HG03060 (cell line): Measurements from ENCODE around the gene SLC24A3.

ENCODE experiments used
- ATAC-seq: cut with Tn5 transposase; IDR thresholded peaks from one replicate; pipeline ENCODE4 v1.9.1; 2021; ENCODE audit warnings: low read depth, moderate number of reproducible peaks; ENCODE audit not compliant: unreplicated experiment

The SLC24A3 gene

GRCh38 chr20:19415786-19416185, 203.3 kb downstream of the SLC24A3 start:
- ATAC-seq, result no peak

- no peak for ATAC-seq
These were observed 204.2 kb downstream of the SLC24A3 start for GRCh38 chr20:19416627-19417026.

DNA sequence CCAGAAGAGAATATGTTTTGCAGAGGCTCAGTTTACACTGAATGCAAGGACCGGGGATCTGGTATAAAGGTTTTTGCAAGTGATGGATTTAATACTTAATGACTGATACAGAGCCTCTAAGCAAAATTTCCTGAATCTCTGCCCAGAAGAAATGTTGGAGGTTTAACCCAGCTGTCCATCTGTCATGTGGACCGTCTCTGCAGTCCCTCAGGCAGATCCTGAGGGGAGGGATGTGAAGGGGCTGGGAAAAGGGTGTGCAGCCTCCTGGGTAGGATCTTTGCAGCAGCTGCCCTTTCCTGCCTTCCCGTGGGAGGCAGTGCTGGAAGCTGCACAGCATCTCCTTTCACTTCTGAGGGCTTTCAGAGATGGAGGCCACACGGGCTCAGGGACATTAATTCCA, 207.0 kb downstream of the SLC24A3 start:
- no peak for ATAC-seq

DNA sequence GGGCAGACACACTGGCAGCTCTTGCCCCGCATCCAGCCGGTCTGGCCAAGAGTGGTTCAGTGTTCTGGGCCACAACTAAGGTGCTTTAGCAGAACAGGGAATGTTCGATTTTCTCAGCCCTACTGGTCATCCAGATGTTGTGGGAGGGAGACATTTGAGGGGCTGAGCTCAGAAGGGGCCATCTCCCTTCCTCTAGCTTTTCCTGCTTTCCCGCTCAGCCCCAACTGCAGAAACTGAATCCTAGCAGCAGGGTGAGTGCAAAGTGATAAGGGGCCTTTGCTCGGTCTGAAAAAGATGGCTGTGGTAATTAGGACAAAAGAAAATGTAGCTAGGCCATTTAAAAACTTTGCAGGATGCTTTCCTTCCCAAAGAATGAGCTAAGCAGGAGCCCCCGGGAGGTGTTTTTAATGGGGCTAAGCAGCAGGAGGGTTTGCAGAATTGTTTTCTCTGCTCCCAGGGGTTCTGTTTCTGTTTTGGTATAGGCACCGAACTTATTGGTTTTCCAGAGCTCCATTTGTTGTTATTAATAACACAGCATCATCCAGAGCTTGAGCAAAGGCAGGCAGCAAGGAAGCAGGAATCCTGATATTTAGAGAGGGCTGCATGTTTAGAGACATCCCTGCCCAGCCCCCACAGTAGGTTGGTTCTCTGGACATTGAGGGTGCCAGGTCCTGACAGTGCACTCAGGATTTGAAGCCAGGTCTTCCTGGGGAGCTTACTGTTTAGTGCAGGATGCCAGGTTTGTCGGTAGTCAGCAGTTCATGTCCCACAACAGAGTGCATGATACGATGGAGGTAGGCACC, 210.9 kb downstream of the SLC24A3 start:
- no peak for ATAC-seq

DNA sequence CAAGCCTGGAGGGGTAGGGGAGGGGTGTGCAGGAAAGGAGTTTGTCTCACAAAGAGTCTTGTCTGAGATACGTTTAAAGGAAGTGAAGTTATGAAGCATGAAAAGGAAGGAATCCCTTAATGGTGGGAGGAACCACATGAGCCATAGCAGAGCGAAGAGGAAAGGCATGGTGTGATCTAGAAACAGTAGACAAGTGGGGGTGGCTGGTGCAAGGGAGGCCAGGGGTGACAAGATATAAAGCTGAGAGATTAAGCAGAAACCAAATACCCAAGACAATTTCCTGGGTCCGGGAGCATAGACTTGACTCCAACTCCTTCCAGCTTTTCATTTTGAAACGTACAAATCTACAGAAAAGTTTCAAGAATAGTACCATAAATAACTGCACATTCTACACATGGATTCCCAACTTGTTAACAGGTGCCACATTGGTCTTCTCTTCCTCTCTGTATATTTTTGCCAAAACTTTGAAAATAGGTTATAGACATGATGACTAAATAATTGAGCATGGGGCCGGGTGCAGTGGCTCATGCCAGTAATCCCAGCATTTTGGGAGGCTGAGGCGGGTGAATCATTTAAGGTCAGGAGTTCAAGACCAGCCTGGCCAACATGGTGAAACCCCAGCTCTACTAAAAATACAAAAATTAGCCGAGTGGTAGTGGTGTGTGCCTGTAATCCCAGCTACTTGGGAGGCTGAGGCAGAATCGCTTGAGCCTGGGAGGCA, 211.6 kb downstream of the SLC24A3 start:
- ATAC-seq, result no peak

DNA sequence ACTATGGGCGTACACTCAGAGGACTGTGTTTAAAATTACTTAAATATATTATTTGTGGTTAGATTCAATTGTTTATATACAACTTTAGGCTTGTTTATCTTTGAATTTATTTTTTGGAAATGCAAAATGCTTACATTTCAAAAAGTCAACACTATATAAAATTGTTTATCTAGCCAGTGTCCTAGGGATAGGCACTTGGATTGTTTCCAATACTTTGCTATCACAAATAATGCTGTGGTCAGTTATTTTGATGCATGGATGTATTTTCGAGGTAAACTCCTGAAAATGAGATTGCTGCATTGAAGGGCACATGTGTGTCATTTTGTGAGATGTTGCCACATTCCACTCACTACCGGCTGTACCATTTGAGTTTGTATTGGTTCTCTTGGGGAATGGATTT, 213.9 kb downstream of the SLC24A3 start:
- no peak for ATAC-seq

GRCh38 chr20:19427480-19427879, 215.0 kb downstream of the SLC24A3 start:
- no peak for ATAC-seq

DNA sequence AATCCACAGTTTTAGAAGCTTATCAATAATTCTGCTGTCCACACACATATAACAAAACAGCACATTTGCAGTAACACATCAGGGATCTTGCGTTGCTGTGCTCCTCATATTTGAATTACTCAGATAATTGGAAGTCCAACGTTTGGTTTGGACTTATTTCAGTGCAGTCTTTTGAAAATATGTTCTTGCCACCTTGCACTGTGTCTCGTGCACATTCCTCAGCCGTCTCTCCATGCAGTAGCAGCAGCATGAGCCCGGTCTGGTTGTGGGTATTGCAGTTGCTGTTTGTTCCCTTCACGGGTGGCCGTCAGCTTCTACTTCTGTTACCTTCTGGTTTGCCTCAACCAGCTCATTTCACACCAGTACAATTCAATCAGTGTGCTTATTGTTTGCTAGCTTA, 215.5 kb downstream of the SLC24A3 start:
- no peak for ATAC-seq

- no peak for ATAC-seq
These were observed 215.9 kb downstream of the SLC24A3 start for GRCh38 chr20:19428324-19428723.

DNA sequence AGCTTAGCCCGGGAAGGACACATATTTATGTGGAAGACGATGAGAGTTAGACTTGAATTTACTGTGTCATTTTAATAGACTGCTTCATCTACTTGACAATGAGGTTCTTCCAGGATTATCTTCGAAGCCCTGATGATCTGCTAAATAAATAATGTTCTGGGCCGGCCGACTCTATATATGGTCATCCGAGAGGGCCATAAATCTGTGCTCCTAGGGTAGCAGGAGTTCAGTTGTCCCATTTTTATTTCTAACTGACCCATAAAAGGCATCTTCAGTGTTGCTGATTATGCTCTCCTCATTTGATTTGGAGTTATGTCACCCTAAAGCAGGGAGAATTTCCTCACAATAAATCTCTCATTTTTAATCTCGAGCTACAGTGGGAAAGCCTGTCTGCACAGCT, 217.1 kb downstream of the SLC24A3 start:
- ATAC-seq, result no peak

- no peak for ATAC-seq
These were observed 218.3 kb downstream of the SLC24A3 start for GRCh38 chr20:19430641-19431315.

DNA sequence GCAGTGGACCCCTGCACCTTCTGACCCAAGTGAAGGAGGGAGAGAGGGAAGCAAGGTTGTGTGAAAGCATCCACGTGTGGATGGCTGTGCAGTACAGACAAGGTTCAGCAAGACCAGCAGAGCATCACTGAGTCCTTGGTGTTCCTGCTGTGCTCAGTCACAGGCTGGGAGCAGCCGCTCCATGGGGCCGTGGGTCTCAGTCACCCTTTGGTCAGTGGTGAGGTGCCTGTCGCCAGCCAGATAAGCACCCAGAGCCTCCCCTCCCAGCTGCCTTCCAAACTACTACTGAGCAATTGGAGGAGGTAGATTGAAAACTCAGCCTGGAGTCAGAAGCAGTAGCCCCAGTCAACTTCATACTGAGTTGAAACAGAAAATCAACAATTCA, 218.9 kb downstream of the SLC24A3 start:
- ATAC-seq, result no peak

- ATAC-seq, result no peak
These were observed 219.5 kb downstream of the SLC24A3 start for GRCh38 chr20:19431906-19432305.

DNA sequence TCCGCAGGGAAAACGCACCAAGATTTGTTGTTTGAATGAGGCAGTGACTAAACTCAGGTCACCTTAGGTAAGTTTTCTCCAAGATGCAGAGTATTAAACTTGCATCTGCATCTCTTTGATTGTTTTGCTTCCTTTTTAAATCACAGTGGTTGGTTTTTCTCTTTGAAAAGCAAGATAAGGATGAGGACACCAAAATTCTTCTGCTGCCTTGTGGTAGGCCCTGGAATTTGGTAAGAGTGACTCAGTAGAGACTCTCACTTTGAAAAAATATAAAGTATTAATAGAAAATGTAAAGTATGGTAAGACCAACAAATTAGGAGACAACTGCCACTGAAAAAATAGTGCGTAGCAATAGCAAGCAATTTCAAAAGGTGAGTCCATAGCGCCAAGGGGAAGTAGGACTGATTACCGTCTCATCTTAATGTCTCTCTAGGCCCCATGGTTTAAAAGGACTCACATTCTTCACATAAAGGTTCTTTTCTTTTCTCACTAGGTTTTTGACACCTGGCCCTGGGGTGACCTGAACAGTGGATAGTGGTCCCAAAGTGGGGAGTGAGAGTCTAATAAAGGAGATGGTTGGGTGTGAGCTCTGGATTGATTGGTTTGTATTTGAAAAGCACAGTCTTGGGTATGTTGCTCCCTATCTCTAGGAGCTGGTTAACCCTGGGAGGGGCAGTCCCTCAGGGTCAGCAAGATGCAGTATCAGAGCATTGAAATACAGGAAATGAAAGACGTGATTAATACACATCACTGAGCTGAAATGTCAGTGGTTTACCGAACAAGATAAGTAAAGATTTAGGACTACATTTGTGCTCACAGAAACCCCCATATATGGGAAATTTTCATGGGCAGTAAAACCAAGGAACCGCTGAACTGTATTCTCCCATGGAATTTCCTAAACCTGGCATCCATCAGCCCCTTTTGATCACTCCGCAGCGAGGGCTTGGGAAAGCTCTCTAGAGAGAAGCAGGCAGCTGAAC, 221.2 kb downstream of the SLC24A3 start:
- no peak for ATAC-seq

- no peak for ATAC-seq
These were observed 222.9 kb downstream of the SLC24A3 start for GRCh38 chr20:19435316-19435715.

- ATAC-seq, result no peak
These were observed 223.4 kb downstream of the SLC24A3 start for GRCh38 chr20:19435821-19436220.

DNA sequence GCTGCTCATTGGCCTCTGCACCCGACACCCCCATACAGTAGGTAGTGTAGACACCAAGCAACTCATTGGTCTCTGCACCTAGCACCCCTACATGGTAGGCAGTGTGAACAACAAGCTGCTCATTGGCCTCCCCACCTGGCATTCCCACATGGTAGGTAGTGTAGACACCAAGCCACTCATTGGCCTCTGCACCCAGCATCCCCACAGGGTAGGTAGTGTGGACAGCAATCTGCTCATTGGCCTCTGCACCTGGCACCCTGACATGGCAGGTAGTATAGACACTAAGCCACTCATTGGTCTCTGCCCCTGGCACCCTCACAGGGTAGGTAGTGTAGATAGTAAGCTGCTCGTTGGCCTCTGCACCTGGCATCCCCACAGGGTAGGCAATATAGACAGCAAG, 226.0 kb downstream of the SLC24A3 start:
- no peak for ATAC-seq

GRCh38 chr20:19440660-19441527, 228.5 kb downstream of the SLC24A3 start:
- no peak for ATAC-seq

DNA sequence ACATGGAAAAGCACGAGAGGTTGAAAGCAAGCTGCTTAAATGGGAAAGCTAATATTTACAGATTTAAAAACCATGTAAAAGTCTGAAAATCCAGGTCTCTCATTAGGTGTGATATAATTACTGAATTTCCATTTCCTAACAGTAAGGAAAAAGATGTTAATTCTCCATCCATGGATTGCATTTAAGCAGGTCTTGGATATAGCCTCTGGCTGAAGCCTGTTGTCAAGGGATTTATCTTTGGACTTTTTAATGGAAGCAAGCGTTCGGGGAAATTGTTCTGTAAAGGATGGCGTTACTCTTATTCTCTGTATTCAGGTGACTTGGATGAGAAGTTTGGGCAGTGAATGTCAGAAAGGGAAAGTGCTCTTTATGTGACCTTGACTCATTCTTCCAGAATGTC, 233.8 kb downstream of the SLC24A3 start:
- no peak for ATAC-seq
